MCF 10A (cell line): ENCODE data around the gene SIX4. TPM values are rescaled to one million over a fixed set of nuclear protein-coding genes. Genes with fewer than 3 reads are reported as not detected.

Experiments
- BruUV-seq: library from RNA; stranded (reverse); fragments of 400-500 nt; replicated peaks from 2 replicates; lab custom pipeline; 2021; lab: Mats Ljungman, UMichigan
- CTCF ChIA-PET: fragments of 300-600 bp; sonication (Branson Sonifier 250); formaldehyde crosslinking; extraction: SDS; loops from one replicate; lab custom pipeline; 2021; ENCODE audit warnings: antibody characterized with exemption, inconsistent platforms; lab: Yijun Ruan, JAX
- POLR2A ChIA-PET: fragments of 300-600, 350-650 bp; sonication (Branson Sonifier 250); formaldehyde crosslinking; extraction: SDS; loops from one replicate; lab custom pipeline; 2020; ENCODE audit warnings: antibody characterized with exemption, inconsistent platforms; lab: Yijun Ruan, JAX
- DNase-seq: peaks from one replicate; pipeline ENCODE4 v3.0.0-alpha.2; 2018; ENCODE audit not compliant: unreplicated experiment
- H3K27ac Mint-ChIP-seq: one replicate; pipeline ENCODE4 v1.8.0; 2022; ENCODE audit warnings: mild to moderate bottlenecking, low read depth, mixed read lengths; ENCODE audit not compliant: unreplicated experiment
- H3K27me3 Mint-ChIP-seq: one replicate; pipeline ENCODE4 v1.8.0; 2022; ENCODE audit warnings: mixed read lengths; ENCODE audit not compliant: insufficient read depth, unreplicated experiment
- H3K36me3 Mint-ChIP-seq: one replicate; pipeline ENCODE4 v1.8.0; 2022; ENCODE audit warnings: mild to moderate bottlenecking, moderate library complexity, mixed read lengths; ENCODE audit not compliant: insufficient read depth, unreplicated experiment
- H3K4me1 Mint-ChIP-seq: one replicate; pipeline ENCODE4 v1.8.0; 2022; ENCODE audit warnings: mixed read lengths; ENCODE audit not compliant: insufficient read depth, unreplicated experiment
- H3K4me3 Mint-ChIP-seq: one replicate; pipeline ENCODE4 v1.8.0; 2022; ENCODE audit warnings: mild to moderate bottlenecking, moderate library complexity, mixed read lengths; ENCODE audit not compliant: unreplicated experiment
- H3K9me3 Mint-ChIP-seq: one replicate; pipeline ENCODE4 v1.8.0; 2022; ENCODE audit warnings: mixed read lengths; ENCODE audit not compliant: unreplicated experiment
- CTCF ChIP-seq: fragments of 200-600 bp; IDR thresholded peaks from one replicate; pipeline ENCODE4 v1.8.0; 2022; ENCODE audit warnings: antibody characterized with exemption, mild to moderate bottlenecking; ENCODE audit not compliant: unreplicated experiment
- intact Hi-C: fragments of 100-400 bp; cut with micrococcal nuclease; formaldehyde crosslinking; loops from 2 replicates; pipeline ENCODE4 v1.14.1; 2022
- total RNA-seq: library from RNA; stranded (reverse); gene quantifications from 2 replicates; pipeline ENCODE4 v1.2.3, GENCODE V29; 2022

The SIX4 gene
- total RNA-seq, 1 experiment from 2014 or later: 13.6 TPM

- POLR2A ChIA-PET: interaction anchor here (0.7 to 1.5 kb wide), 3 partner anchors 9 to 18 kb away, joined by 3 read pairs; no protein-coding TSS in a partner anchor
- TF ChIP-seq CTCF: no peak
Observed at GRCh38 chr14:60738843-60739508, 14.8 kb upstream of the SIX4 start.

GRCh38 chr14:60736494-60736893 lies 12.3 kb upstream of the SIX4 start:
- no TSS peak for BruUV-seq
- H3K9me3 Mint-ChIP-seq: no peaks in the 10 kb centered on the region
- ChIA-PET POLR2A (interaction anchor here (0.6 to 2.2 kb wide), 9 partner anchors 9 to 244 kb away, joined by 3 to 27 read pairs (median 7); partner anchors contain the start of genes SIX4, SLC38A6 and TRMT5), CTCF (interaction anchor here (0.6 to 1.3 kb wide), 3 partner anchors 13 to 195 kb away, joined by 3 to 4 read pairs (median 3); no protein-coding TSS in a partner anchor)
- H3K36me3 Mint-ChIP-seq: peaks cover 4% of the 10 kb centered on the region
- TF ChIP-seq CTCF: no peak
- peak overlapping the region; percentile 94 for H3K4me3 Mint-ChIP-seq
- intact Hi-C loops: loop anchor here (10.0 kb wide), 1 partner anchor 68 kb away; no protein-coding TSS in a partner anchor
- no peak overlapping the region for H3K27ac Mint-ChIP-seq
- H3K27me3 Mint-ChIP-seq: no peaks in the 10 kb centered on the region
- DNase-seq: peak; percentile 62
- H3K4me1 Mint-ChIP-seq: peaks cover 19% of the 10 kb centered on the region

More at GRCh38 chr14:60738843-60739508, 14.8 kb upstream of the SIX4 start:
- intact Hi-C loops: loop anchor here (10.0 kb wide), 1 partner anchor 66 kb away; no protein-coding TSS in a partner anchor
- peaks cover 9% of the 10 kb centered on the region for H3K36me3 Mint-ChIP-seq
- peaks cover 19% of the 10 kb centered on the region for H3K4me1 Mint-ChIP-seq
- no TSS peak for BruUV-seq
- no peaks in the 10 kb centered on the region for H3K9me3 Mint-ChIP-seq
- CTCF ChIA-PET: interaction anchor here (0.6 to 1.4 kb wide), 2 partner anchors 14 to 548 kb away, joined by 3 to 4 read pairs; no protein-coding TSS in a partner anchor
- H3K27ac Mint-ChIP-seq: peak overlapping the region; percentile 4
- H3K27me3 Mint-ChIP-seq: no peaks in the 10 kb centered on the region
- no peak for DNase-seq
- H3K4me3 Mint-ChIP-seq: no peak overlapping the region

- Mint-ChIP-seq H3K27me3 (no peaks in the 10 kb centered on the region), H3K36me3 (peaks cover 4% of the 10 kb centered on the region), H3K4me3 (peak overlapping the region; percentile 94), H3K4me1 (peaks cover 19% of the 10 kb centered on the region), H3K27ac (peak overlapping the region; percentile 92), H3K9me3 (no peaks in the 10 kb centered on the region)
- ChIA-PET CTCF (interaction anchor here (0.6 to 3.4 kb wide), 3 partner anchors 13 to 1342 kb away, joined by 3 to 15 read pairs (median 3); partner anchors contain the start of gene SIX4), POLR2A (interaction anchor here (0.6 to 3.6 kb wide), 11 partner anchors 8 to 246 kb away, joined by 3 to 35 read pairs (median 7); partner anchors contain the start of genes SIX4, SLC38A6 and TRMT5)
- peak; percentile 9 for DNase-seq
- intact Hi-C loops: loop anchor here (10.0 kb wide), 1 partner anchor 69 kb away; no protein-coding TSS in a partner anchor
- TF ChIP-seq CTCF: no peak
- no TSS peak for BruUV-seq
Observed at GRCh38 chr14:60735416-60735815, 11.3 kb upstream of the SIX4 start.
